ENCODE measurements around the gene ZNF827. TPM values are rescaled to one million over a fixed set of nuclear protein-coding genes. Genes with fewer than 3 reads are reported as not detected.

ZNF827 gene
- total and polyA plus RNA-seq, 2 of the 13 experiments (the other 11 are each of a cell fraction or from before 2014, with no cell fraction given), result 2.8 TPM

GRCh38 chr4:145935253-145936141 lies 3.1 kb downstream of the ZNF827 start (continued):
- no peak for TF ChIP-seq ZNF784 (CRISPR knock-in tag; IDR thresholded peaks at IDR 0.05; ENCODE audit: borderline replicate concordance)
- TF ChIP-seq HIC2 (CRISPR knock-in tag; IDR thresholded peaks at IDR 0.05; ENCODE audit: low read depth), result no peak
- TF ChIP-seq ZBTB7A (CRISPR knock-in tag; IDR thresholded peaks at IDR 0.05), result no peak
- TF ChIP-seq TOPORS (CRISPR knock-in tag; IDR thresholded peaks at IDR 0.05), result no peak
- no peak for TF ChIP-seq ZNF333 (CRISPR knock-in tag; IDR thresholded peaks at IDR 0.05; ENCODE audit: borderline replicate concordance)
- TF ChIP-seq ZFP1 (CRISPR knock-in tag; IDR thresholded peaks at IDR 0.05), result no peak
- no peak for TF ChIP-seq ZNF292 (CRISPR knock-in tag; IDR thresholded peaks at IDR 0.05; ENCODE audit: borderline replicate concordance, low read depth)
- TF ChIP-seq ZSCAN30 (CRISPR knock-in tag; IDR thresholded peaks at IDR 0.05), result no peak
- TF ChIP-seq KLF9 (CRISPR knock-in tag; IDR thresholded peaks at IDR 0.05; ENCODE audit: low read depth), result no peak
- TF ChIP-seq ZNF296 (CRISPR knock-in tag; conservative IDR thresholded peaks at IDR 0.05), result no peak
- TF ChIP-seq ZNF263 (CRISPR knock-in tag; IDR thresholded peaks at IDR 0.05), result no peak
- no peak for TF ChIP-seq JUND (CRISPR knock-in tag; IDR thresholded peaks at IDR 0.05)
- TF ChIP-seq NR2C2 (CRISPR knock-in tag; IDR thresholded peaks at IDR 0.05; ENCODE audit: borderline replicate concordance), result no peak
- no peak for TF ChIP-seq ZNF33A (CRISPR knock-in tag; IDR thresholded peaks at IDR 0.05; ENCODE audit: borderline replicate concordance)
- TF ChIP-seq ZNF335 (CRISPR knock-in tag; IDR thresholded peaks at IDR 0.05), result no peak
- TF ChIP-seq ZNF567 (CRISPR knock-in tag; IDR thresholded peaks at IDR 0.05; ENCODE audit: borderline replicate concordance), result no peak
- TF ChIP-seq KAT8 (CRISPR knock-in tag; IDR thresholded peaks at IDR 0.05), result peak; percentile 50; the same call in 1 of the 2 replicates
- no peak for TF ChIP-seq ZNF276 (CRISPR knock-in tag; IDR thresholded peaks at IDR 0.05; ENCODE audit: low read depth)
- no peak for TF ChIP-seq REPIN1 (CRISPR knock-in tag; IDR thresholded peaks at IDR 0.05; ENCODE audit: borderline replicate concordance, low read depth)
- TF ChIP-seq RBM39 (IDR thresholded peaks at IDR 0.05; ENCODE audit: low read depth, low read length, poor library complexity, severe bottlenecking), result no peak
- TF ChIP-seq RBM22 (optimal IDR thresholded peaks at IDR 0.05; ENCODE audit: low read length), result no peak
- TF ChIP-seq KMT2B (CRISPR knock-in tag; IDR thresholded peaks at IDR 0.05), result 0 out of 2 replicates have a peak, but pooled peaks have one; percentile 44
- peak; percentile 95 for TF ChIP-seq NR2F6 (IDR thresholded peaks at IDR 0.05)
- peak; percentile 98 for TF ChIP-seq NR2F6 (CRISPR knock-in tag; IDR thresholded peaks at IDR 0.05)
- TF ChIP-seq MBD4 (IDR thresholded peaks at IDR 0.05; ENCODE audit: borderline replicate concordance, low read length), result no peak

Measured in HepG2 (cell line).